Fibroblast of the conjunctiva (primary cell): ENCODE measurements around the gene DAZ3.
"Not testable (repeated sequence)": the region's sequence is repeated elsewhere in the genome, so short reads cannot be mapped to it uniquely, and the experiment has no call there.

Experiments used
- DNase-seq: peaks from one replicate; pipeline ENCODE4 v3.0.0-alpha.2; 2010; ENCODE audit warnings: low read depth

The DAZ3 gene, protein sequence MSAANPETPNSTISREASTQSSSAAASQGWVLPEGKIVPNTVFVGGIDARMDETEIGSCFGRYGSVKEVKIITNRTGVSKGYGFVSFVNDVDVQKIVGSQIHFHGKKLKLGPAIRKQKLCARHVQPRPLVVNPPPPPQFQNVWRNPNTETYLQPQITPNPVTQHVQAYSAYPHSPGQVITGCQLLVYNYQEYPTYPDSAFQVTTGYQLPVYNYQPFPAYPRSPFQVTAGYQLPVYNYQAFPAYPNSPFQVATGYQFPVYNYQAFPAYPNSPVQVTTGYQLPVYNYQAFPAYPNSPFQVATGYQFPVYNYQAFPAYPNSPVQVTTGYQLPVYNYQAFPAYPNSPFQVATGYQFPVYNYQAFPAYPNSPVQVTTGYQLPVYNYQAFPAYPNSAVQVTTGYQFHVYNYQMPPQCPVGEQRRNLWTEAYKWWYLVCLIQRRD

DNA sequence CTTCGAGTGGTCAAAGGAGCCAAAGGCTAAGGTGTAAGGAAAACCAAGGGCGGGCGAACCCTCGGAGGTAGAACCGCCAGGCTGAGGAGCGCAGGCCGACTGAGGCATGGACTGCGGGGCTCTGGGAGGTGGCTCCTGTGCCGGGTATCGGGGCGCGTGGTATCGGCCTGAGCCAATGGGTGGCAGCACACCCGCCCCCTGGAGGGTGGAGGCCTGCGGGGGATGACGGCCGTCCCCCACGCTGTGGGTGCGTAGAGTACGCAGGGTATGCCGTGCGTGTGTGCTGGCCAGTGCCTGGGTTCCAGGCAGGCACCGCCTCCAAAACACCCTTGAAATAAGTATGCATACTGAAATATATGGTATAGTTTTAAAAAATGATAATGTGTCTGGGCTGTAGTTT, at the start of gene DAZ3:
Gene DAZ3 (minus strand): TSS at position 101 of the 400 bp plus-strand sequence. CDS start 208 bp downstream, outside the sequence.
- not testable (repeated sequence) for DNase-seq

DNA sequence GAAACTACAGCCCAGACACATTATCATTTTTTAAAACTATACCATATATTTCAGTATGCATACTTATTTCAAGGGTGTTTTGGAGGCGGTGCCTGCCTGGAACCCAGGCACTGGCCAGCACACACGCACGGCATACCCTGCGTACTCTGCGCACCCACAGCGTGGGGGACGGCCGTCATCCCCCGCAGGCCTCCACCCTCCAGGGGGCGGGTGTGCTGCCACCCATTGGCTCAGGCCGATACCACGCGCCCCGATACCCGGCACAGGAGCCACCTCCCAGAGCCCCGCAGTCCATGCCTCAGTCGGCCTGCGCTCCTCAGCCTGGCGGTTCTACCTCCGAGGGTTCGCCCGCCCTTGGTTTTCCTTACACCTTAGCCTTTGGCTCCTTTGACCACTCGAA, 20.4 kb upstream of the DAZ3 start, which contains the start of gene DAZ4:
Gene DAZ4 (plus strand): TSS at position 301 of the 400 bp plus-strand sequence. CDS start 208 bp downstream, outside the sequence.
- DNase-seq: not testable (repeated sequence)

DNA sequence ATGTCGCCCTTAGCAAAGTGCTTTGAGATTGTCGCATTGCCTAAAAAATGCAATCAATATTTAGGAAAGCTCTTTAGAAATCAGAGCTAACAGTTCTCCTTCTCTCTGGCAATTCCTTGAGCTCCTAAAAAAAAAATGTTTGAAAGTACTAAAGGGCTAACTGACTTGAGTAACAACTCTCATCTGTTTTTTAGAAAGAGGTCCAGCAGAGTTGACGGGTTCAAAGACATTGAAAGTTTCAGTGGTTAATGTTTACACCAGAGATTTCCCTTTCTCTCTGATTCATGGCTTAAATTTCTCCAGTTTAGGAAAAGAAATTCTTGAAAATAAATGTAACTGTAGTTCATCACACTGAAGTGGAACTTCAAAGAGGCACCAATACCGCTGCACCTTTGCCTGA, 11.9 kb upstream of the DAZ3 start:
- DNase-seq: not testable (repeated sequence)

DNA sequence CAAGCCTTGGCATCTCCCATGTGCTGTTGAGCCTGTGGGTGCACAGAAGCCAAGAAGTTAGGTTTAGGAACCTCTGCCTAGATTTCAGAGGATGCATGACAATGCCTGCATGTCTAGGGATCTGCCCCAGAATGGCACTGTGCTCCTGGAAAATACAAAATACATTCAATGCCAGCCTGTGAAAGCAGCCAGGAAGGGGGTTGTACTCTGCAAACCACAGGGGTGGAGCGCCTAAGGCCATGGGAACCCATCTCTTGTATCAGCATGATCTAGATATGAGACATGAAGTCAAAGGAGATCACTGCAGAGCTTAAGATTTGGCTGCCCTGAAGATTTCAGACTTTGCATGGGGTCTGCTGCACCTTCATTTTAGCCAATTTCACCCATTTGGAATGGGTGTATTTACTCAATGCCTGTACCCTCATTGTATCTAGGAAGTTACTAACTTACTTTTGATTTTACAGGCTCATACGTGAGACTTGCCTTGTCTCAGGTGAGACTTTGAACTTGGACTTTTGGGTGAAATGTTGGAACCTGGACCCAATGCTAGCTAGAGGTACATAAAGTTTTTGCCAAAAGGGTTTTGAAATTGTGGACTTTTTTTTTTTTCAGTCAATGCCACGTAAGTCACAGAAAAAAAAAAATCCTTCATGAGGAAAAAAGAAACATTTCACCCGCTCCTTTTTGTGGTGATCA, 11.1 kb upstream of the DAZ3 start:
- DNase-seq: not testable (repeated sequence)

DNA sequence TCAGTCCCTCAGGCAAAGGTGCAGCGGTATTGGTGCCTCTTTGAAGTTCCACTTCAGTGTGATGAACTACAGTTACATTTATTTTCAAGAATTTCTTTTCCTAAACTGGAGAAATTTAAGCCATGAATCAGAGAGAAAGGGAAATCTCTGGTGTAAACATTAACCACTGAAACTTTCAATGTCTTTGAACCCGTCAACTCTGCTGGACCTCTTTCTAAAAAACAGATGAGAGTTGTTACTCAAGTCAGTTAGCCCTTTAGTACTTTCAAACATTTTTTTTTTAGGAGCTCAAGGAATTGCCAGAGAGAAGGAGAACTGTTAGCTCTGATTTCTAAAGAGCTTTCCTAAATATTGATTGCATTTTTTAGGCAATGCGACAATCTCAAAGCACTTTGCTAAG, 8.6 kb upstream of the DAZ3 start:
- not testable (repeated sequence) for DNase-seq
